KMS-11 (cell line): ENCODE data around the gene NVL.

Experiments used
- H2AFZ ChIP-seq: fragments of 200-600 bp; sonication (generic); 2 replicates; pipeline ENCODE4 v1.6.1; 2016; ENCODE audit warnings: antibody characterized with exemption, mixed run types, low read depth
- H3K27ac ChIP-seq: fragments of 200-600 bp; sonication (generic); 2 replicates; pipeline ENCODE4 v1.6.1; 2016; ENCODE audit warnings: mild to moderate bottlenecking, mixed run types
- H3K27me3 ChIP-seq: fragments of 200-600 bp; sonication (generic); 2 replicates; pipeline ENCODE4 v1.6.1; 2017; ENCODE audit warnings: mild to moderate bottlenecking, low read depth, mixed run types, moderate library complexity; ENCODE audit not compliant: insufficient read depth
- H3K36me3 ChIP-seq: fragments of 200-600 bp; sonication (generic); 2 replicates; pipeline ENCODE4 v1.6.1; 2017; ENCODE audit warnings: mild to moderate bottlenecking, mixed run types; ENCODE audit not compliant: insufficient read depth
- H3K4me1 ChIP-seq: fragments of 200-600 bp; sonication (generic); 2 replicates; pipeline ENCODE4 v1.6.1; 2016; ENCODE audit warnings: mild to moderate bottlenecking, low read depth, mixed run types; ENCODE audit not compliant: poor library complexity, severe bottlenecking
- H3K4me2 ChIP-seq: fragments of 200-600 bp; sonication (generic); 2 replicates; pipeline ENCODE4 v1.7.0; 2016; ENCODE audit warnings: mild to moderate bottlenecking, mixed run types
- H3K4me3 ChIP-seq: fragments of 200-600 bp; sonication (generic); IDR thresholded peaks from 2 replicates; pipeline ENCODE4 v1.6.1; 2017; ENCODE audit warnings: low read depth, low read length, mixed read lengths; ENCODE audit not compliant: insufficient read depth
- H3K79me2 ChIP-seq: fragments of 200-600 bp; sonication (generic); 2 replicates; pipeline ENCODE4 v1.6.1; 2016; ENCODE audit warnings: low read depth, mixed run types; ENCODE audit not compliant: insufficient read depth
- H3K9ac ChIP-seq: fragments of 200-600 bp; sonication (generic); 2 replicates; pipeline ENCODE4 v1.6.1; 2016; ENCODE audit warnings: mild to moderate bottlenecking, mixed run types
- H4K20me1 ChIP-seq: fragments of 200-600 bp; sonication (generic); 2 replicates; pipeline ENCODE4 v1.6.1; 2016; ENCODE audit warnings: mild to moderate bottlenecking, mixed run types; ENCODE audit not compliant: insufficient read depth
- TF ChIP-seq, protein P1 (sequence below): fragments of 200-600 bp; sonication (generic); conservative IDR thresholded peaks from 2 replicates; pipeline ENCODE4 v1.6.1; 2017; ENCODE audit warnings: low read depth, mild to moderate bottlenecking, antibody characterized with exemption, low read length, moderate library complexity, mixed read lengths

NVL gene

DNA sequence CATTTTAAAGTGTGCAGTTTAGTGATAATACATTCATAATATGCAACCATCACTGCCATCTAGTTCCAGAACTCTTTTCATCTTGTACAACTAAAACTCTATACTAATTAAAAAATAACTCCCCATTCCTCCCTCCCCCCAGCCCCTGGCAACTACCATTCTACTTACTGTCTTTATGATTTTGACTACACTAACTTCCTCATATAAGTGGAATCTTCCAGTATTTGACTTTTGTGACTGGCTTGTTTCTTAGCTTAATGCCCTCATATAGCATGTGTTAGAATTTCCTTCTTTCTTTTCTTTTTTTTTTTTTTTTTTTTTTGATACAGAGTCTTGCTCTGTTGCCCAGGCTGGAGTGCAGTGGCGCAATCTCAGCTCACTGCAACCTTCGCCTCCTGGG lies 1.4 kb upstream of the NVL start:
- H3K4me2 ChIP-seq: peak overlapping the region; percentile 50
- no peaks in the 10 kb centered on the region for H3K27me3 ChIP-seq
- H3K4me1 ChIP-seq: peaks cover 17% of the 10 kb centered on the region
- TF ChIP-seq, protein P1, sequence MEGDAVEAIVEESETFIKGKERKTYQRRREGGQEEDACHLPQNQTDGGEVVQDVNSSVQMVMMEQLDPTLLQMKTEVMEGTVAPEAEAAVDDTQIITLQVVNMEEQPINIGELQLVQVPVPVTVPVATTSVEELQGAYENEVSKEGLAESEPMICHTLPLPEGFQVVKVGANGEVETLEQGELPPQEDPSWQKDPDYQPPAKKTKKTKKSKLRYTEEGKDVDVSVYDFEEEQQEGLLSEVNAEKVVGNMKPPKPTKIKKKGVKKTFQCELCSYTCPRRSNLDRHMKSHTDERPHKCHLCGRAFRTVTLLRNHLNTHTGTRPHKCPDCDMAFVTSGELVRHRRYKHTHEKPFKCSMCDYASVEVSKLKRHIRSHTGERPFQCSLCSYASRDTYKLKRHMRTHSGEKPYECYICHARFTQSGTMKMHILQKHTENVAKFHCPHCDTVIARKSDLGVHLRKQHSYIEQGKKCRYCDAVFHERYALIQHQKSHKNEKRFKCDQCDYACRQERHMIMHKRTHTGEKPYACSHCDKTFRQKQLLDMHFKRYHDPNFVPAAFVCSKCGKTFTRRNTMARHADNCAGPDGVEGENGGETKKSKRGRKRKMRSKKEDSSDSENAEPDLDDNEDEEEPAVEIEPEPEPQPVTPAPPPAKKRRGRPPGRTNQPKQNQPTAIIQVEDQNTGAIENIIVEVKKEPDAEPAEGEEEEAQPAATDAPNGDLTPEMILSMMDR: no peak
- H4K20me1 ChIP-seq: no peaks in the 10 kb centered on the region
- H3K4me3 ChIP-seq: no peak overlapping the region
- peaks cover 35% of the 10 kb centered on the region for H3K79me2 ChIP-seq
- H3K36me3 ChIP-seq: no peaks in the 10 kb centered on the region
- H2AFZ ChIP-seq: peak overlapping the region; percentile 82; the same call in 1 of the 2 replicates
- no peak overlapping the region for H3K9ac ChIP-seq
- H3K27ac ChIP-seq: no peak overlapping the region; the same call in 1 of the 2 replicates

DNA sequence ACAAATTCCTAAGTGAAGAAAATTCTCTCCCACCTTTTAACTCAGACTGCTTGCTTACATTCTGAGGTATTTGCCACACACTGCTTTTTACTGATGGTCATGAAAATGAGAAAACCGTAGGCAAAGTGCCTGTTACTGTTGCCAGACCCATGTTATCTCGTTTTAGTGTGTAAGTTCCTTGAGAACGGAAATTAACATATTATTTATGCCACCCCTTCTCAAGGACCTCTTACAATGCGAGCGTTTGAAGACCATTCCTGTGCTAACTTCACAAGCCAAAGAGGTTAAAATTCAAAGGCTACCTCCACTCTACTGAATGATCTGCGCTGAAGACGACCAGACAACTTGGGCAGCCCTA lies 509 bp downstream of the NVL start:
- Histone ChIP-seq H3K27me3 (no peaks in the 10 kb centered on the region), H3K4me3 (peak overlapping the region; percentile 88), H3K36me3 (no peaks in the 10 kb centered on the region), H2AFZ (peak overlapping the region; percentile 82), H3K9ac (peak overlapping the region; percentile 90), H3K79me2 (peaks cover 45% of the 10 kb centered on the region), H4K20me1 (no peaks in the 10 kb centered on the region), H3K4me2 (peak overlapping the region; percentile 50), H3K27ac (peak overlapping the region; percentile 89), H3K4me1 (peaks cover 17% of the 10 kb centered on the region)
- TF ChIP-seq, protein P1: no peak

DNA sequence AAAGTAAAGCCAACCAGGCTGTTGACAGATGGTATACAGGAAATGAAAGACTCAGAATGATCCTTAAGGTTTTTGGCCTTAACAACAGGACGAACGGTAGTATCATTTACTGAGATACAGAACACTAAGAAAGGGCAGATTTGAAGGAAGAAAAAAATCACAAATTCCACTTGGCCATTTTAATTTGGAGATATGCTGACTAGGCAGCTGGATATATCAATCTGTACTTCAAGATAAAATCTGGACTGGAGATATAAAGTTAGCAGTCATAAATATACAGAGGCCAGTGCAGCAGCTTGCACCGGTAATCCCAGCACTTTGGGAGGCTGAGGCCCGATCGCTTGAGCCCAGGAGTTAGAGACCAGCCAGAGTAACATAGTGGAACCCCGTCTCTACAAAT lies 1.3 kb downstream of the NVL start:
- Histone ChIP-seq H3K27me3 (no peaks in the 10 kb centered on the region), H4K20me1 (0 out of 2 replicates have a peak, but pooled peaks cover 3% of the 10 kb centered on the region), H3K36me3 (no peaks in the 10 kb centered on the region), H3K9ac (no peak overlapping the region; the same call in 1 of the 2 replicates), H3K4me3 (no peak overlapping the region), H3K4me1 (peaks cover 17% of the 10 kb centered on the region), H3K4me2 (peak overlapping the region; percentile 50), H3K79me2 (peaks cover 47% of the 10 kb centered on the region), H2AFZ (no peak overlapping the region), H3K27ac (no peak overlapping the region)
- TF ChIP-seq, protein P1: no peak

DNA sequence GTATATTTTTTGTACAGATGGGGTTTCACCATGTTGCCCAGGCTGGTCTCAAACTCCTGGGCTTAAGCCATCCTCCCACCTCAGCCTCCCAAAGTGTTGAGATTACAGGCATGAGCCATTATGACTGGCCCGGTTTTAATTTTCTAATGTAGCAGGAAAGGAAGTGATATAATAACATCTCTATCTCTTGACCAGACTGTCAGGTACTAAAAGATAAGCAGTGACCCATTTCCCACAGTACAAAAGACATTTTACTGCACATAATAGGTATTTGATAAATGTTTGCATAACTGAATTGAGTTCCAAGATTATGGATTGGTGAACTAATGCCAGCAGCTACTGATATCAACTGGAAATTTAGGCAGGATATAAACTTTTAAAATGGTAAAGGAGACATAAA lies 4.0 kb downstream of the NVL start:
- no peaks in the 10 kb centered on the region for H3K36me3 ChIP-seq

More for the DNA sequence above, 4.0 kb downstream of the NVL start:
- Histone ChIP-seq H3K4me1 (peaks cover 12% of the 10 kb centered on the region), H2AFZ (no peak overlapping the region), H4K20me1 (0 out of 2 replicates have a peak, but pooled peaks cover 11% of the 10 kb centered on the region), H3K9ac (no peak overlapping the region), H3K27ac (no peak overlapping the region), H3K27me3 (no peaks in the 10 kb centered on the region), H3K79me2 (peaks cover 69% of the 10 kb centered on the region), H3K4me3 (no peak overlapping the region), H3K4me2 (no peak overlapping the region)
- TF ChIP-seq, protein P1: no peak
